ENCODE results near the gene PSMC5. TPM values are rescaled to one million over a fixed set of nuclear protein-coding genes. Genes with fewer than 3 reads are reported as not detected.

Gene PSMC5
- total RNA-seq, 1 experiment from 2014 or later, result 152 TPM

- TF ChIP-seq ZNF121 (CRISPR knock-in tag; IDR thresholded peaks at IDR 0.05), result no peak
- TF ChIP-seq SP1 (CRISPR knock-in tag; conservative IDR thresholded peaks at IDR 0.05), result no peak
- TF ChIP-seq MXD4 (CRISPR knock-in tag; IDR thresholded peaks at IDR 0.05; ENCODE audit: borderline replicate concordance), result no peak
- no peak for TF ChIP-seq TEAD1 (CRISPR knock-in tag; IDR thresholded peaks at IDR 0.05)
- TF ChIP-seq HMGXB4 (CRISPR knock-in tag; IDR thresholded peaks at IDR 0.05), result no peak
- TF ChIP-seq STAT6 (CRISPR knock-in tag; conservative IDR thresholded peaks at IDR 0.05; ENCODE audit: low read depth), result no peak
- TF ChIP-seq ZNF396 (CRISPR knock-in tag; IDR thresholded peaks at IDR 0.05; ENCODE audit: borderline replicate concordance), result no peak
- TF ChIP-seq ZNF423 (CRISPR knock-in tag; IDR thresholded peaks at IDR 0.05), result no peak
- no peak for TF ChIP-seq FOXP1 (CRISPR knock-in tag; IDR thresholded peaks at IDR 0.05; ENCODE audit: borderline replicate concordance)
- TF ChIP-seq E2F1 (CRISPR knock-in tag; IDR thresholded peaks at IDR 0.05), result no peak
These were observed 16.9 kb downstream of the PSMC5 start (continued) for GRCh38 chr17:63843910-63844677.

- Mint-ChIP-seq H3K4me3 (no peak overlapping the region), H3K4me1 (peaks cover 15% of the 10 kb centered on the region), H3K9me3 (peaks cover 12% of the 10 kb centered on the region), H3K27me3 (ENCODE audit: low read depth) (peaks cover 56% of the 10 kb centered on the region), H3K36me3 (peaks cover 6% of the 10 kb centered on the region), H3K27ac (no peak overlapping the region)
- no peak for DNase-seq (ENCODE audit: low spot score)
- ATAC-seq, result no peak
- CTCF ChIA-PET, result no interaction called here
- POLR2A ChIA-PET, result no interaction called here
- TF ChIP-seq CREM (CRISPR knock-in tag; IDR thresholded peaks at IDR 0.05) (no peak), CREB1 (CRISPR knock-in tag; IDR thresholded peaks at IDR 0.05) (no peak), FOXJ3 (CRISPR knock-in tag; IDR thresholded peaks at IDR 0.05; ENCODE audit: borderline replicate concordance) (no peak), ZNF317 (CRISPR knock-in tag; IDR thresholded peaks at IDR 0.05; ENCODE audit: borderline replicate concordance, low read depth) (no peak), PRRX2 (CRISPR knock-in tag; IDR thresholded peaks at IDR 0.05) (no peak), TCF7 (CRISPR knock-in tag; IDR thresholded peaks at IDR 0.05; ENCODE audit: low read depth) (no peak), E2F1 (CRISPR knock-in tag; IDR thresholded peaks at IDR 0.05) (no peak), AR (CRISPR knock-in tag; IDR thresholded peaks at IDR 0.05) (no peak), NFATC4 (CRISPR knock-in tag; IDR thresholded peaks at IDR 0.05) (no peak), ZNF532 (CRISPR knock-in tag; IDR thresholded peaks at IDR 0.05; ENCODE audit: borderline replicate concordance) (no peak), OVOL2 (CRISPR knock-in tag; IDR thresholded peaks at IDR 0.05; ENCODE audit: borderline replicate concordance) (no peak), KAT7 (CRISPR knock-in tag; IDR thresholded peaks at IDR 0.05; ENCODE audit: borderline replicate concordance) (no peak)
These were observed 18.3 kb downstream of the PSMC5 start for GRCh38 chr17:63845509-63845908.

All from WTC11 (cell line).